HCEC 1CT (cell line): Measurements from ENCODE around the gene FUT3.

Experiments
- DNase-seq: peaks from one replicate; pipeline ENCODE4 v3.0.0-alpha.2; 2017

Gene FUT3

GRCh38 chr19:5799247-5800241, 51.7 kb downstream of the FUT3 start:
- no peak for DNase-seq

- no peak for DNase-seq
These were observed 53.0 kb downstream of the FUT3 start for GRCh38 chr19:5798244-5798643.

DNA sequence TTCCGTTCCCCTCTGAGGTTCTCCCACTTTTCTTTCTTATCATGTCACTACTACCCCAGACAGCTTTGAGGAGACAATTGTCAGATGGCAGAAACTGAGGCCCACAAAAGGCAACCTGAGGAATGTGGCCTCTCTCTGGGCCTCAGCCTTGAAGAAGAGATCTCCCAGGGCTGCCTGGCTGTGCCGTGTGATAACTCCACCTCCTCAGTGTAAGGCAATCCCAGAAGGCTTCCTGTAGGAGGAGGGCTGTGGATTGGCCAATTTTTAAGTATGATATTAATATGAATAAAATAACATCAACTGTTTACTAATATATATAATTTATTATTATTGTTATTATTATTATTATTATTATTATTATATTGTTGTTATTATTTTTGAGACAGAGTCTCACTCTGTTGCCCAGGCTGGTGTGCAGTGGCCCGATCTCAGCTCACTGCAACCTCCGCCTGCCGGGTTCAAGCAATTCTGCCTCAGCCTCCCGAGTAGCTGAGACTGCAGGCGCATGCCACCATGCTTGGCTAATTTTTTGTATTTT, 55.8 kb downstream of the FUT3 start:
- no peak for DNase-seq

DNA sequence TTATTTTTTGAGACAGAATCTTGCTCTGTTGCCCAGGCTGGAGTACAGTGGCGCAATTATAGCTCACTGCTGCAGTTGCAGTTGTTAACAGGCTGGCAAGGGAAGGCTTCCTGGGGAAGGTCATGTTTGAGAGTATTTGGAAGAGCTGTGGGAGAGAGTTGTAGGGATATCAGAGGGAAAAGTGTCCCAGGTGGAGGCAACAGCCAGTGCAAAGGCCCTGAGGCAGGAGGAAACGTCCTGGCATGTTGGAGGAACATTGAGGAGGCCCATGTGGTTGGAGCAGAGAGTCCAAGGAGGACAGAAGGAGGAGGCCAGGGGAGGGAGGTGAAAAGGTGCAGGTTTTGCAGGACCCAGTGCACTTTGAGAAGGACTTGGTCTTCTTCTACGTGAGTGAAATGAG, 58.1 kb downstream of the FUT3 start:
- DNase-seq: no peak
